GM19023 (cell line): ENCODE measurements around the gene CABLES2.
"Not testable (repeated sequence)": the region's sequence is repeated elsewhere in the genome, so short reads cannot be mapped to it uniquely, and the experiment has no call there.

ENCODE experiments used
- ATAC-seq: cut with Tn5 transposase; IDR thresholded peaks from one replicate; pipeline ENCODE4 v1.9.1; 2021; ENCODE audit warnings: mild to moderate bottlenecking, moderate library complexity; ENCODE audit not compliant: unreplicated experiment

Gene CABLES2

DNA sequence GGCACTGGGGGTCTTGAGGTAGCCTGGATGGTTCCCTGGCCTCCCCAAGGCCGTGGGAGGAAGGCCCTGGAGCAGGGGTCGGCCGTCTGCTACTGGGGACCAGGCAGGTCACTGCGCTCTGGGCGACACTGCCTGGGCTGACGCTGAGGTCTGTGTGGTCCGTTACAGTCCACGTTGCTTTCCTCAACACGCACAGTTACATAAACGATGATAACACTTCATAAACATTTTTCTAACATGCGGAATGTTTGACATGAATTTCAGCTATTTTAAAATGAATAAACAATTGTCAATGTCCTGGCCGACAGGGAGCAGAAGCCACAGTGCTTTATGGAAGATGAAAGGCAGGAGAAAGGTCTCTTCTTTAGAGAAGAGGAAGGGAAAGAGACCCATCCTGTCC is 30.4 kb upstream of the CABLES2 start:
- ATAC-seq, result no peak

GRCh38 chr20:62436692-62437091 is 29.6 kb upstream of the CABLES2 start:
- no peak for ATAC-seq

- no peak for ATAC-seq
These were observed 26.8 kb upstream of the CABLES2 start for GRCh38 chr20:62433658-62434497.

GRCh38 chr20:62430866-62431447 is 23.9 kb upstream of the CABLES2 start:
- ATAC-seq, result no peak

- ATAC-seq, result no peak
These were observed 23.3 kb upstream of the CABLES2 start for GRCh38 chr20:62430311-62430853.

- ATAC-seq, result no peak
These were observed 22.6 kb upstream of the CABLES2 start for GRCh38 chr20:62429455-62430310.

- no peak for ATAC-seq
These were observed 21.6 kb upstream of the CABLES2 start for GRCh38 chr20:62428396-62429295.

GRCh38 chr20:62428002-62428372 is 20.9 kb upstream of the CABLES2 start:
- ATAC-seq, result no peak

DNA sequence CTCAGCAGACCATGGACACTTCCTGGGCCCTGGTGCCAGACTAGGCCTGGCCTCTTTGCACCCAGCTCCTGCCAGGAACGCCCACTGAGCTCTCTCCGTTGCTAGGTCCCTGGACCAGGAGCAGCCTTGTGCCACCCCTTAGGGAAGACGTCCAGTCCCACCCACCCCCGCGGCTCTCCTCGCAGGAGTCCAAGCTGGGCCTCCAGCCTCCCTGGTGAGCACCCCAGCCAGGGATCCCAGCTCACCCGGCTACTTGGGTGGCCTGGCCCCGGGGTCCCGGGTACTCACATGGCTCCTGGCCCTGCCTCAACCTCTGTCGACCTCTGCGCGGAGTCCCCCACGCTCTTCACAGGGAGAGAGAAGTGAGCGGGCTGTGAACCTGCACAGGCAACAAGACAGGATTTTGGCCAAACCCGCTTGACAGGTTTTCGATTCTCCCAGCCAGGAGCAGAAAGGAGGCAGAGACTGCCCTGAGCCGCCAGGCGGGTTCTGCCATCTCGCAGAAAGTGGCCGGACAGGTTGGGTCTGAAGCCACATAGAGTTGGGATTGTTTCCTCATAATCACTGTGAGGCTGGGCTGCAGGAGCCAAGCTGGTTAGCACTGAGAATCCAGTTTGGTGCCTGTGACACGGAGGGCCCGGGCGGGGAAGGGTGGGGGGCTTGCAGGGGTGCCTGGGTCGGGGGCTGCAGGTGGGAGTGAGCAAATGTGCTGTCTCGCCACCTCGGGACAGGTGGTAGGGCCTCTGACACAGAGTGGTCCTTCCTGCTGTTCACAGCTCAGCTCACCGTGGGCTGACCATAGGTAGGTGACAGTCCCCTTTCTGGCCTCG is 20.3 kb upstream of the CABLES2 start, which contains the start of gene RBBP8NL:
RBBP8NL (minus strand) TSS at position 368 of the 830 bp plus-strand sequence. CDS start 7,892 bp downstream, outside the sequence.
- no peak for ATAC-seq

DNA sequence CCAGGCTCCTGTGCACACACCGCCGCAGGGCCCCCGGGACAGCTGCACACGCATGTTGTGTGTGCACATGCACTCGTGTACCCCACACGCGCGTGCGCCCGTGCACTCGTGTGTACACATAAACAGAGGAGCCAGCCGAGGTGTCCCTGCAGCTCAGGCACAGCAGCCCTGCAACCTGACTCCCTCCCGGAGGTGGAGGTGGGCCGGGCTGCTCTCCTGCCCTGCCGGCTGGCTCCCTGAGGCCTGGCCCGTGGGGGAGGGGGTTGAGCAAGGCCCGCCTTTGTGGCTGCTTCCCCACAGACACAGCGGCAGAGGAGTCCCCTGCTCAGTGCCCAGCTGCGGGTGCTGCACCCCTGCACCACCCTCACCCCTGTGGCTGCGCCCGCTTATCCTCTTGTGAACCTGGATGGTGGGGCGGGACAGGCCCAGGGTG is 19.6 kb upstream of the CABLES2 start:
- ATAC-seq, result no peak

- ATAC-seq, result not testable (repeated sequence)
These were observed 18.9 kb upstream of the CABLES2 start for GRCh38 chr20:62426059-62426348.

GRCh38 chr20:62425281-62426058 is 18.4 kb upstream of the CABLES2 start:
- no peak for ATAC-seq

GRCh38 chr20:62424249-62425107 is 17.4 kb upstream of the CABLES2 start:
- no peak for ATAC-seq

DNA sequence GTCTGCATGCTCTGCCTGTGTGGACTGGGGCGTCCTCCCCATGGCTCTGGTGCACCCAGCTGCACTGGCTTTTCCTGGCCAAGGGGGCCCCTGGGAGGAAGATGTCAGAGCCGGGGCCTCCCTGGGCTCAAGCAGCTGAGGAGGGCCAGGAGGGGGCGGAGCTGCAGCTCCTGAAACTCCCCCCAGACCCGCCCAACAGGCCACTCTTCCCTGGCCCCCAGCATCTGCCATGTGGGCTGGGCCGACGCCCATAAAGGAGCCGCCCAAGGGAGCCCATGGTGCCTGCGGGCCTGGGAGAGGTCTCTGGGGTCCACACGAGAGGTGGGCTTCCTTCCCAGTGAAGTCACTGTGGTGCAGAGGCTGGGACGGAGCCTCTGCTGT is 16.2 kb upstream of the CABLES2 start:
- no peak for ATAC-seq

DNA sequence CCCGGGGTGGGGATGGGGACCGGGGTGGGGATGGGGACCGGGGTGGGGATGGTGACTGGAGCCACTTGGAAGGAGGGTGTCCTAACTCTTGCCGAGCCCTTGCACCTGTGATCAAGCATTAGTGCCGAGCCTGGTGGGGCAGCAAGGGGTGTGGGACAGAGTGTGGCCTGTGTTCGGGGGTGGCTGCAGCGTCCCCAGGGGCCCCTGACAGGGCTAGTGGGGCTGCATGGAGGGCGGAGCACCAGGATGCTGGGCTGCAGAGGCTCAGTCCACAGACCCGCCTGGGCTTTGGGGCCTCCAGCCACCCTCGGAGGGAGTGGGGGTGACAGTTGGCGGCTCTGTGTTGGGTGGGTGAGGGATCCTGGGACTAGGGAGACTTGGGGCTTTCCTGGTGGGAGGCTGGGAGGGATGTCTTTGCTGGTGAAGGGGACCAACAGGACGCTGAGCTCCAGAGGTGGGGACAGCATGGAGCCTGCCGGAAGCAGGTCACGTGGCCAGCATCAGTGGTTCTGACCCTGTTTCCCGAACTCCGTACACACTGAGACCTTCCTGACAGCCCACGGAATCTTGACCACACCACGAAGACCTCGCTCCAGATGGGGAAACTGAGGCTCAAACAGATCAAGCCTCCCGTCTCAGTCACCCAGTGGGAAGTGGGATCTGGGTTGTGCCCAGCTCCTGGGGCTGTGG is 15.7 kb upstream of the CABLES2 start:
- no peak for ATAC-seq

DNA sequence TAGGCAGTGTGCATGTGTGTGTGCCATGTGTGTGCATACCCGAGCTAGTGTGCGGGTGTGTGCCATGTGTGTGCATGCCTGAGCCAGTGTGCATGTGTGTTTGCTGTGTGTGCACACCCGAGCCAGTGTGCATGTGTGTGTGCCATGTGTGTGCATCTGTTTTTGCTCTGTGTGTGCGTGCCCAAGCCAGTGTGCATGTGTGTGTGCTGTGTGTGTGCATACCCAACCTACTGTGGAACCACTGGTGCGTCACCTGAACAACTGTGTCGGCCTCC is 14.6 kb upstream of the CABLES2 start:
- ATAC-seq, result no peak
